HepG2 (cell line): Measurements from ENCODE around the gene PDLIM7. TPM values are rescaled to one million over a fixed set of nuclear protein-coding genes. Genes with fewer than 3 reads are reported as not detected.

Source experiments
- ARID2 ChIP-seq: sonication (generic); formaldehyde crosslinking; IDR thresholded peaks from 2 replicates; pipeline ENCODE4 v1.8.1; 2022; ENCODE audit warnings: mild to moderate bottlenecking, missing genetic modification reagents, borderline replicate concordance
- ETV5 ChIP-seq: IDR thresholded peaks from 2 replicates; pipeline ENCODE4 v1.6.1; 2018; ENCODE audit warnings: missing biosample characterization, missing genetic modification reagents, inconsistent platforms, borderline replicate concordance
- GZF1 ChIP-seq: sonication (generic); formaldehyde crosslinking; IDR thresholded peaks from 2 replicates; pipeline ENCODE4 v1.5.1; 2020; ENCODE audit warnings: mild to moderate bottlenecking, missing genetic modification reagents
- HOXD1 ChIP-seq: sonication (generic); formaldehyde crosslinking; IDR thresholded peaks from 2 replicates; pipeline ENCODE4 v1.5.0; 2020; ENCODE audit warnings: missing genetic modification reagents
- ISL2 ChIP-seq: sonication (generic); formaldehyde crosslinking; IDR thresholded peaks from 2 replicates; pipeline ENCODE4 v1.5.0; 2020; ENCODE audit warnings: missing genetic modification reagents
- LBX2 ChIP-seq: sonication (generic); formaldehyde crosslinking; IDR thresholded peaks from 2 replicates; pipeline ENCODE4 v1.5.0; 2020; ENCODE audit warnings: missing genetic modification reagents, mild to moderate bottlenecking, borderline replicate concordance
- MNT ChIP-seq: fragments of 450-650 bp; IDR thresholded peaks from 2 replicates; pipeline ENCODE4 v1.6.1; 2016
- RBM22 ChIP-seq: fragments of 200-400 bp; formaldehyde crosslinking; optimal IDR thresholded peaks from 2 replicates; pipeline ENCODE3; 2017; ENCODE audit warnings: mild to moderate bottlenecking, low read length, moderate library complexity
- SIN3A ChIP-seq: IDR thresholded peaks from 2 replicates; pipeline ENCODE4 v1.6.1; 2011; ENCODE audit warnings: low read depth, mild to moderate bottlenecking, control low read depth, low read length, borderline replicate concordance
- UBTF ChIP-seq: sonication (generic); formaldehyde crosslinking; IDR thresholded peaks from 2 replicates; pipeline ENCODE4 v1.4.0; 2020; ENCODE audit warnings: mild to moderate bottlenecking, missing genetic modification reagents
- ZFP36L1 ChIP-seq: sonication (generic); formaldehyde crosslinking; IDR thresholded peaks from 2 replicates; pipeline ENCODE4 v1.8.0; 2022; ENCODE audit warnings: mild to moderate bottlenecking, missing genetic modification reagents, moderate library complexity
- ZGPAT ChIP-seq: IDR thresholded peaks from 2 replicates; pipeline ENCODE4 v1.6.1; 2016; ENCODE audit warnings: mild to moderate bottlenecking
- ZNF10 ChIP-seq: sonication (generic); formaldehyde crosslinking; IDR thresholded peaks from 2 replicates; pipeline ENCODE4 v1.4.0; 2020; ENCODE audit warnings: mild to moderate bottlenecking, low read depth, missing genetic modification reagents, borderline replicate concordance
- ZNF180 ChIP-seq: sonication (generic); formaldehyde crosslinking; IDR thresholded peaks from 2 replicates; pipeline ENCODE4 v1.4.0; 2020; ENCODE audit warnings: low read depth, missing genetic modification reagents, borderline replicate concordance
- ZNF235 ChIP-seq: sonication (generic); formaldehyde crosslinking; IDR thresholded peaks from 2 replicates; pipeline ENCODE4 v1.8.1; 2023; ENCODE audit warnings: mild to moderate bottlenecking, missing genetic modification reagents, borderline replicate concordance
- ZNF512B ChIP-seq: sonication (generic); formaldehyde crosslinking; IDR thresholded peaks from 2 replicates; pipeline ENCODE4 v1.5.1; 2020; ENCODE audit warnings: missing genetic modification reagents, mild to moderate bottlenecking, borderline replicate concordance
- ZNF615 ChIP-seq: sonication (generic); formaldehyde crosslinking; IDR thresholded peaks from 2 replicates; pipeline ENCODE4 v1.5.0; 2020; ENCODE audit warnings: mild to moderate bottlenecking, missing genetic modification reagents, borderline replicate concordance
- ZNF784 ChIP-seq: sonication (generic); formaldehyde crosslinking; IDR thresholded peaks from 2 replicates; pipeline ENCODE4 v1.5.1; 2020; ENCODE audit warnings: missing genetic modification reagents, mild to moderate bottlenecking, borderline replicate concordance
- ZSCAN29 ChIP-seq: sonication (generic); formaldehyde crosslinking; conservative IDR thresholded peaks from 2 replicates; pipeline ENCODE4 v1.4.0; 2020; ENCODE audit warnings: mild to moderate bottlenecking, missing genetic modification reagents
- polyA plus RNA-seq, 8 experiments: library from polyadenylated mRNA; depleted of rRNA in 3 of 8; stranded (reverse) in 7 of 8; unstranded in 1 of 8; fragments of >200 nt; fragmentation: Illumina TruSeq in 4 of 8; extraction: Trizol in 4 of 8; gene quantifications; 2 replicates each; pipeline versions ENCODE4 v1.2.1 to v1.2.3, GENCODE V29; 2011 to 2016; ENCODE audit warnings: low read depth in 4 of 8, missing spikeins in 1 of 8, mixed read lengths in 1 of 8; ENCODE audit not compliant: insufficient read depth in 1 of 8
- total RNA-seq, 5 experiments: library from RNA; depleted of rRNA; stranded (reverse); fragments of >200 nt; fragmentation: Illumina TruSeq; extraction: Trizol; gene quantifications; 2 replicates each; pipeline ENCODE4 v1.2.3, GENCODE V29; 2016; ENCODE audit warnings: low read depth in 1 of 5

The PDLIM7 gene
- total and polyA plus RNA-seq, 2 of the 13 experiments (the other 11 are each of a cell fraction or from before 2014, with no cell fraction given) = 21.1 to 31.3 TPM

- no peak for TF ChIP-seq ZNF615 (CRISPR knock-in tag)
- TF ChIP-seq ZNF180 (CRISPR knock-in tag) = no peak
- TF ChIP-seq HOXD1 (CRISPR knock-in tag) = no peak
- 0 out of 2 replicates have a peak, but pooled peaks have one; percentile 43 for TF ChIP-seq ZSCAN29 (CRISPR knock-in tag)
- TF ChIP-seq ZNF784 = peak; percentile 77
- peak; percentile 71 for TF ChIP-seq MNT
- TF ChIP-seq ETV5 (CRISPR knock-in tag) = peak; percentile 97
- peak; percentile 94 for TF ChIP-seq UBTF (CRISPR knock-in tag)
- no peak for TF ChIP-seq GZF1 (CRISPR knock-in tag)
- peak; percentile 47; the same call in 1 of the 2 replicates for TF ChIP-seq ISL2 (CRISPR knock-in tag)
- TF ChIP-seq ZNF512B (CRISPR knock-in tag) = no peak
- peak; percentile 66 for TF ChIP-seq RBM22
- peak; percentile 85; the same call in 1 of the 2 replicates for TF ChIP-seq ZGPAT
- TF ChIP-seq ZNF235 (CRISPR knock-in tag) = peak; percentile 65; the same call in 1 of the 2 replicates
- peak; percentile 31; the same call in 1 of the 2 replicates for TF ChIP-seq SIN3A
- TF ChIP-seq ARID2 (CRISPR knock-in tag) = peak; percentile 88; the same call in 1 of the 2 replicates
- TF ChIP-seq ZFP36L1 = 0 out of 2 replicates have a peak, but pooled peaks have one; percentile 20
- no peak for TF ChIP-seq ZNF10 (CRISPR knock-in tag)
- TF ChIP-seq LBX2 (CRISPR knock-in tag) = 0 out of 2 replicates have a peak, but pooled peaks have one; percentile 63
Observed at GRCh38 chr5:177455036-177455660, 42.3 kb downstream of the PDLIM7 start (continued).
